ENCODE measurements around the gene LMX1A. TPM values are rescaled to one million over a fixed set of nuclear protein-coding genes. Genes with fewer than 3 reads are reported as not detected.
A peak's percentile ranks its signal among the peaks of the same experiment; 100 is the strongest.

The LMX1A gene
- total and polyA plus RNA-seq, 2 of the 13 experiments (the other 11 are each of a cell fraction or from before 2014, with no cell fraction given) = 0.07 TPM; not detected in 1

DNA sequence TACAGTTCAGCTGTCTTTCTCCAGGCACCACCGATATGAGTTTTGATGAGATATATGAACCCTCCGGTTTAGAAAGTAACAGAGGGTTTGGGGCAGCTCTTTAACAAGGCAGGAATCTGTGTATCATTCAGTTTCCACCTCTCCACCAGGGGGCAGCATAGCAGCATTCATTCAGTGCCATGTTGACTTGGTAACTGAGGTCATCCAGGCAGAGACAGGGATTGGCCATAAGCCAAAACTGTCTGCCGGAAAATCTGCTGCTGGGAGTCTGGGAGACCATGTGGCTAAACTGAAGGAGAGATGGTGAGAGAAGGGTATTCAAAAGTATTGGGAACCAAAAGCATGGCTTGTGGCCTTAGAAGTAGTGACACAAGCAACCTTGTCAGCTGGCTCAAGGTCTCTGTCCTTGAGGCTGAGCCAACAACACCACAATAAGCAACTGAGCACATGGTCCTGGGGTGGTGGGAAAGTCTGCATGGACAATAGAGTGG lies 98.5 kb downstream of the LMX1A start (continued):
- TF ChIP-seq RFXAP (CRISPR knock-in tag; IDR thresholded peaks at IDR 0.05; ENCODE audit: borderline replicate concordance) (peak; percentile 89), MBNL3 (CRISPR knock-in tag; conservative IDR thresholded peaks at IDR 0.05) (no peak), XRCC5 (optimal IDR thresholded peaks at IDR 0.05; ENCODE audit: low read length) (peak; percentile 50), FOXA1 (IDR thresholded peaks at IDR 0.05) (no peak), FOXA1 (CRISPR knock-in tag; IDR thresholded peaks at IDR 0.05) (peak; percentile 65), SALL2 (CRISPR knock-in tag; IDR thresholded peaks at IDR 0.05) (no peak), SNRNP70 (IDR thresholded peaks at IDR 0.05; ENCODE audit: low read depth, low read length) (no peak), JDP2 (CRISPR knock-in tag; IDR thresholded peaks at IDR 0.05; ENCODE audit: borderline replicate concordance) (no peak)

DNA sequence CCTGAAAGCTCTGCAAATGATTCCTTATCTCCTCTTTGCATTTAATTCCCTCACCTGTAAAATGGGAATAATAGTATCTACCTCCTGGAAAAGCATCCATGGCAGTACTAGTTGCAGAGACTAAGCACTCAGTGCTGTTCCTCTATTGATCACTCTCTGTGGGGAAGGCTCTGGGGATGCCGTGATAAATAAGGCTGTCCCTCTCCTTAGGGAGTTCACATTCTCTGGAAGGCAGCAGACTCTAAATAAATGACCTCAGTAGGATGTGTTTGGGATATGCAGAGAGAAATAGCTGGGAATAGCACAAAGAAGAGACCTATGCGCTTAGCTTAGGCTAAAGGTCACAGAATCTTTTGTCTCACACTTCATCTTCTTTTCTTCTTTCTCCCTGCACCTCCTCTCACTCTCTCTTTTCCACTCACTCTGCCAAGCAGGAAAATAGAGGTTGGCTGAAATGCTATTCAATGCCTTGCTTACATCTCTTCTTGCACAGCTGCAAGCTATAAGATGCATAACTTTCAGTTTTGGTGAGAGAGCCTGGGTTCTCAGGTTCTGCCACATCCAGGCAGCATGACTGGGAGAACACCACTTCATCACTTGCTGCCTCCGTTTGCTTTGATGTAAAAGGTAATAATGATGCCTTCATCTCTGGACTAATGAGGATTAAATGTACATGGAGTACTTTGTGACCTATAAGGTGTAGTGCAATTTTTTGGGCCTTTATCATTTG lies 101.5 kb downstream of the LMX1A start:
- no peak overlapping the region for H3K9ac ChIP-seq (ENCODE audit: insufficient read depth, low read depth, low read length)
- no peaks in the 10 kb centered on the region for H4K20me1 ChIP-seq (ENCODE audit: insufficient read depth, low read length)
- H3K36me3 ChIP-seq (replicated peaks in 1 of 2; ENCODE audit: control insufficient read depth in 1 of 2, insufficient read depth in 2 of 2, low read length in 2 of 2) = no peaks in the 10 kb centered on the region
- DNase-seq (ENCODE audit: low spot score) (no peak), ATAC-seq (no peak), FAIRE-seq (no peak)
- no peaks in the 10 kb centered on the region for H3K27me3 ChIP-seq (ENCODE audit: control insufficient read depth in 1 of 2, insufficient read depth in 2 of 2, low read length in 2 of 2)
- ChIA-PET POLR2A (no interaction called here), CTCF (ENCODE audit: low intra/inter-chr PET ratio, low total read pairs) (no interaction called here)
- H3K79me2 ChIP-seq (ENCODE audit: insufficient read depth, low read length) = no peaks in the 10 kb centered on the region
- H3K27ac ChIP-seq (ENCODE audit: extremely low read length, insufficient read depth, low read length) = no peak overlapping the region
- BruUV-seq (replicated peaks) = no TSS peak
- no peak overlapping the region for H3K4me3 ChIP-seq (replicated peaks in 1 of 3; ENCODE audit: insufficient read depth in 1 of 3, low read depth in 2 of 3, low read length in 3 of 3)
- peaks cover 74% of the 10 kb centered on the region for H3K4me1 ChIP-seq (ENCODE audit: insufficient read depth, low read length)
- no peak overlapping the region for H2AFZ ChIP-seq (ENCODE audit: low read length)
- in situ Hi-C loops (cut with HindIII; ENCODE audit: extremely low pct_ligation_motif_present, low pct_unique_long_range_greater_than_20kb) (no loop called here), intact Hi-C loops (cut with micrococcal nuclease; ENCODE audit: unreplicated experiment) (loop anchor here (5.0 to 10.0 kb wide), 2 partner anchors 37 to 340 kb away; no protein-coding TSS in a partner anchor)
- WGBS (ENCODE audit: low lambda C conversion rate) = 54% methylated on average over 3 of the region's 3 CpGs
- no peaks in the 10 kb centered on the region for H3K9me3 ChIP-seq (ENCODE audit: low read length)
- no peak overlapping the region for H3K4me2 ChIP-seq (ENCODE audit: low read depth, low read length)
- TF ChIP-seq, protein P1, sequence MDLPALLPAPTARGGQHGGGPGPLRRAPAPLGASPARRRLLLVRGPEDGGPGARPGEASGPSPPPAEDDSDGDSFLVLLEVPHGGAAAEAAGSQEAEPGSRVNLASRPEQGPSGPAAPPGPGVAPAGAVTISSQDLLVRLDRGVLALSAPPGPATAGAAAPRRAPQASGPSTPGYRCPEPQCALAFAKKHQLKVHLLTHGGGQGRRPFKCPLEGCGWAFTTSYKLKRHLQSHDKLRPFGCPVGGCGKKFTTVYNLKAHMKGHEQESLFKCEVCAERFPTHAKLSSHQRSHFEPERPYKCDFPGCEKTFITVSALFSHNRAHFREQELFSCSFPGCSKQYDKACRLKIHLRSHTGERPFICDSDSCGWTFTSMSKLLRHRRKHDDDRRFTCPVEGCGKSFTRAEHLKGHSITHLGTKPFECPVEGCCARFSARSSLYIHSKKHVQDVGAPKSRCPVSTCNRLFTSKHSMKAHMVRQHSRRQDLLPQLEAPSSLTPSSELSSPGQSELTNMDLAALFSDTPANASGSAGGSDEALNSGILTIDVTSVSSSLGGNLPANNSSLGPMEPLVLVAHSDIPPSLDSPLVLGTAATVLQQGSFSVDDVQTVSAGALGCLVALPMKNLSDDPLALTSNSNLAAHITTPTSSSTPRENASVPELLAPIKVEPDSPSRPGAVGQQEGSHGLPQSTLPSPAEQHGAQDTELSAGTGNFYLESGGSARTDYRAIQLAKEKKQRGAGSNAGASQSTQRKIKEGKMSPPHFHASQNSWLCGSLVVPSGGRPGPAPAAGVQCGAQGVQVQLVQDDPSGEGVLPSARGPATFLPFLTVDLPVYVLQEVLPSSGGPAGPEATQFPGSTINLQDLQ (CRISPR knock-in tag; IDR thresholded peaks at IDR 0.05) = no peak
- 0 out of 2 replicates have a peak, but pooled peaks have one; percentile 11 for TF ChIP-seq ZNF629 (CRISPR knock-in tag; conservative IDR thresholded peaks at IDR 0.05)
